Effector CD4-positive, alpha-beta T cell (primary cell): Measurements from ENCODE around the gene BCL11B.

ENCODE experiments used
- DNase-seq: peaks from one replicate; pipeline ENCODE4 v3.0.0-alpha.2; 2020

BCL11B gene

GRCh38 chr14:99286761-99287160 lies 14.8 kb upstream of the BCL11B start:
- DNase-seq, result no peak

GRCh38 chr14:99284254-99285004 lies 12.4 kb upstream of the BCL11B start:
- DNase-seq, result no peak

- no peak for DNase-seq
Observed at GRCh38 chr14:99282261-99283050, 10.5 kb upstream of the BCL11B start.

DNA sequence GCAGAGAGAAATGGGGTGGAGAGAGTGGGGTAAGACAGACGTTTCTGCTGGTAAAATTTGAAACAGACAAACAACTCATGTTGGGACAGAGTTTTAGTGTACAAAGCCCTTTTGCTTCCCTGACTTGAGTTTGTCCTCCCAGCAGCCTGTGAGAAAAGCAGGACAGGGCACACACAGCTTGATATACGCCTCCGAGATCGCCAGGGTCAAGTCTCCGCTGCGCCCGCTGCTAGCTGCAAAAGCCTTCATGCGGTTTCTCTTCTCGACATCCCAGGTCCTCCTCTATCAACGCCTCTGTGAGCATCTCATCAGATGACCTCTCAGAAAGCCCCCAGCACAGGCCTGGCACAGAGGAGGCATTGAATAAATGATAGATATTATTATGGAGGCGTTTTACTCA lies 9.4 kb upstream of the BCL11B start:
- DNase-seq, result no peak

DNA sequence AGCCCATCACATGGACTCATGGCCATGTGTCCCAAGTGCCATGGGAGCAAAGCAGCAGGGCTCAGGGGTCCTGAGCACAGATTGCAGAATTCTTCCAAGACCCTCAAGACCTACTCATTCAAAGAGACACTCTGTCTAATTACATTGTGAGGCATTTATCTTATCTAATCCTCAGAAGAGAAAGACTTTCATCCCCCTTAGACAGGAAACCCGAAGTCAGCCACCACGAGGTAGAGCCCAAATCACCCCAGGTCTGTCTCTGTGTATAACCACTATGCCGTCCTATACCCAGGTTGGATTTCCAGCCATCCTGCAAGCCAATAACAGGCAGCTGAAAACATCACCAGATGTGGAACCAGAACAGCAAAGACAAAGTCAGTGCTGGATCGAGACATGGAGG lies 8.9 kb upstream of the BCL11B start:
- no peak for DNase-seq

- DNase-seq, result no peak
Observed at GRCh38 chr14:99280066-99280731, 8.2 kb upstream of the BCL11B start.

DNA sequence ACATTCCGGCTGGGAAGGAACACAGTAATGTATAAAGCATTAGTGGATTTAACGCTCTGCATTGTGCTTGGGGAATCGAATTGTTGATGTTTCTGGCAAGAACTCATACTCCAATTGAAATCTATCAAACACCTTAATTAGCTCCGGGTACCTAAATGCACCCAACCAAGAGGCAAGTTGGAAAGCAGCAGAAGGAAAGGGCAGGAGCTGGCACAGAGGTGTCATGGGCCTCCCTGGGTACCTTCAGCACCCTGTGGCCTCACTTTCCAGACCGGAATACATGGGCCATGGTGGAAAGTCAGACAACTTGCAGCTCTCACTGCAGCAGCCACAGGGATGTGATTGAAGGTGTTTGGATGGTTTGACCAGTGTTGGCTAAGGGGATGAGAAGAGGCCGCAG lies 6.8 kb upstream of the BCL11B start:
- no peak for DNase-seq

DNA sequence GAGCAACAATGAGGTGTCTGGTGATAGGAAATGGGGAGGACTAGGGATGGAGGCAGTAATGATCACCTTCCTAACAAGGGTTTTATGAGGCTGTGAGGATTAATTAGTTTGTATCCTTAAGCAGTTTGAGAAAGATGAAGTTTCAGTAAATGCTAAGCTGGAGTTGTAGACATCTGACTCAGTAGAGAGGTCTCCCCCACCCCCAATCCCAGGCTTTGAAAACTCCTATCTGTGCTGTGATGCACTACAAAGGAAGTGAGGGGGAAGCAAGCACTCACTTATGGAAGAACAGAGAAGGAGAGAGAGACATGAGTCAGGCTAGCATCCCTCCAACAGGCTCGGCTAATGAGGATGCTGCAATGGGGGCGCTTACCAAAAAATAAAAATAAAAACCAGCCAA lies 5.5 kb upstream of the BCL11B start:
- no peak for DNase-seq

DNA sequence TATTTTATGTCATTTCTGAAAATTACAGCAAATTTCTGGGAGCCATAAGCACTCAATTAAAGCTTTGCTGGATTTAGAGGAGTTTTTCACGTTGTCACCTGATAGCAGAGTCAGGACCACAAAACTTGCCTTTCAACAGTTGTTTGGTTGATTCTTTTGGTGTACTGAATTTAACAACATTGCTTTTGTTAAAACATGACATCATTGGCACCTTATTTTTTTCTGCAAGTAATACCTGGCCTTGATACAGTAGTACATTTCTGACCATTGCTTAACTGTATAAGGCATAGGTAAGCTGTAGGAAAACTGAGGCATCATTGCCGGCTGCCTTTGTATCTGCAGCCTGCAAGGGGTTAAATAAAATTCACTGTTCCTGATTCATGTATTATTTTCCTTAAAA lies 4.5 kb upstream of the BCL11B start:
- no peak for DNase-seq

- DNase-seq, result no peak
Observed at GRCh38 chr14:99275222-99275584, 3.2 kb upstream of the BCL11B start.

DNA sequence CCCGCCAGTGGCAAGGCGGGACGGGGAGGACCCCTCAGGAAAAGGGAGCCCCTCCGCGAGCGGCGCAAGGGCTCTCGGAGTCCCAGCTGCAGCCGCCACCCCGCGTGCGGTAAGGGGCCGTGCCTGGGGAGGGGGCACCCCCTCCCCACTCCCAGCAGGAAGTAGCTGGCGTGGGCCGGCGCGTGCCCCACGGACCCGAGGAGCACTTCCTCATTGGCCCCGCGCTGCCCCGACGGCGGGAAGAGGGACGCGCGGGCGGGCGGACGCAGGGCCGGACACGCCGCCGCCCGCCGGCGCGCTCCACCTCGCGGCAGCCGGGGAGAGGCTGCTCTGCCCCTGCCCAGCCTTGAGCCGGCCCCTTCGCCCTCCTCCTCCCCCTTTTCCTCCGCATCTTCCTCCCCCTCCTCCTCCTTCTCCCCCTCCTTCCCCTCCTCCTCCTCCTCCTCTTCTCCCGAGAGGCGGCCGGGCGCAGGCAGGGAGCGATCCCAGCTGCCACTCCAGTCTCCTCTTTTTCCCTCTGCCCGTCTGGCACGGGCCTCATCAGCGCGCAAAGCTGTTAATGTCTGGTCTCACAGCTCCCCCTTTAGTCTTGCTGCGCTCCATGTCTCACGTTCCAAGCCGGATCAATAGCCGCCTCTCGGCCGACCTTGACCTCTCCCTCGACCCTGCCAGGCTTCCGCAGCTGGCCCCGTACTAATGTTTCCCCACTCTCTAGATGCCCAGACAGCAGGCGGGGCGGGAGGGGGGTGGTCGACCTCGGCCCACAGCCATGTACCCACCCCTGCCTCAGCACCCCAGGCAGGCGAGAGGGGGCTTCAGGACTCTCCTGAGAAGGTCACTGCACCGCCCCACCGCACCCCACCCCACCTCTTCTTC lies 2.6 kb upstream of the BCL11B start:
- DNase-seq, result no peak

GRCh38 chr14:99273766-99274345 lies 1.9 kb upstream of the BCL11B start:
- DNase-seq, result no peak

- no peak for DNase-seq
Observed at GRCh38 chr14:99272899-99273765, 1.1 kb upstream of the BCL11B start.

GRCh38 chr14:99272632-99272898 lies 568 bp upstream of the BCL11B start:
- no peak for DNase-seq

DNA sequence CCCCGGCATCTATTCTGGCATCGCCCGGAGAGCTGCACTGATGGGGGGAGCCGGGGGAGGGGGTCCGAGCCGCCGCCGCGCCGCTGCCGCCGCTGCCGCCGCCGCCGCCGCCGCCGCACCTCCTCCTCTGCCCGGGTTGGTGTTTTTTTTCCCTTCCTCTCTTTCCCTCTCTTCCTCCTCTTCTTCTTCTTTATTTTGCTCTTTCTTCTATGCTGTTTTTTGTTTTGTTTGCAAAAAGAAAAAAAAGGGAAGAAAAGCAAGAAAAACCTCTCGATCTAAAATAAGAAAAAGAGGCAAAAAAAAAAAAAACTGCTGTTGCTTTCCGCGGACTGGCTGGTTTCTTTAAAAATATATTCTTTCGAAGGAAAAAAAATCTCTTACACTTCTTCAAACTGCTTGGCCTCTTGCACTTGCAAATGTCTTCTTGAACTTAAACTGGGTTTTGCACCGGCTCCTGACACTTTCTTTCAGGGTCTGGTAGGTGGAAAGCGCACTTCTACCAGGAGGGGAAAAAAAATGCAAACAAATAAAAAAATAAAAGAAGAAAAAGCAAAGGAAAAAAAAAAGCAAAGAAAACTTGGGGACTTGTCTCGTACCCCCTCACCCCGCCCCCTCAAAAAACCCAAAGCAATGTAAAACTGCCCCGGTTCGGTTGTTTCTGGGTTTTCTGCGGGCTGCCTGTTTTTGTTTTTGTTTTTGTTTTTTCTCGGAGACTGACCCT lies 616 bp downstream of the BCL11B start:
- no peak for DNase-seq

- DNase-seq, result no peak
Observed at GRCh38 chr14:99270458-99271220, 1.4 kb downstream of the BCL11B start.

DNA sequence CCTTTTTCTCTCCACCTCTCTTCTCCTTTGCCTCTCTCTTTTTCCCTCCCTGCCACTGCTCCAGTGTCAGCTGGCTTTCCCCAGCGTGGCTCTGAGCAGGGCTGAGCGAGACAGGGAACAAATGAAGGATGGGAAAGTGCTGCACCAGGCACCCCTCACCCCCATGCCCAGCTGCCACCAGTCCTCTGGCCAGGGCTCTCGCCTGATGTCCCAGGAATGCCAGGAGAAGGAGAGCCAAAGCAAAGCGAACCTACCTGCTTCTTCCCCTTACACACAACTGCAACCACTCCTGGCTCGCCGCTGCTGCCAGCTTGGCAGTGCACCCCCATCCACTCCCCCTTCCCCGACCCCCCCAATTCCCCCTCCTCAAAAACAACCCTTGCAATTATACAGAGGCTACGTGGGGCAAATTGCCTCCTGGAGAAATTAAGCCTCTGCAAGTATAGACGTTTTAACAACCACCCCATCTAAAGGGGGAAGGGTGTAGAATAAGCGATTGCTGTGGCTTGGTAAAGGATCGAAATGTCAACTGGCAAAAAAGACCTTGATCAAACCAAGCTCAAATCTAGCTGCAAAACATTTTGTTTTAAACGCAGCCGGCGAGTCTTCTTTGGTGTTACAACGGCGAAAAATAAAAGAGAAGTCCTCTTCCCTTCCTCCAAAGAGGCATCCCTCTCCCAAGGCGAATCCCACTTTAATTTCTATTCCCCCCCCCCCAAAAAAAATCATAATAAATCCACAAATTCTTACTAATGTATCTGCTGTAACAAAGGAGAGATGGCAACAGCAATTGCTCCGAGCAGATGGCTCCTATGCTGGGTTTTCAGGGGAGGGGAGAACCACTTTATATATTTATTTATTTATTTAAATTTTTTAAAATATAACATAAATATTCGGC lies 2.9 kb downstream of the BCL11B start:
- no peak for DNase-seq

GRCh38 chr14:99267837-99268781 lies 3.9 kb downstream of the BCL11B start:
- DNase-seq, result no peak
